ENCODE data around the gene GLB1L3.

DNA sequence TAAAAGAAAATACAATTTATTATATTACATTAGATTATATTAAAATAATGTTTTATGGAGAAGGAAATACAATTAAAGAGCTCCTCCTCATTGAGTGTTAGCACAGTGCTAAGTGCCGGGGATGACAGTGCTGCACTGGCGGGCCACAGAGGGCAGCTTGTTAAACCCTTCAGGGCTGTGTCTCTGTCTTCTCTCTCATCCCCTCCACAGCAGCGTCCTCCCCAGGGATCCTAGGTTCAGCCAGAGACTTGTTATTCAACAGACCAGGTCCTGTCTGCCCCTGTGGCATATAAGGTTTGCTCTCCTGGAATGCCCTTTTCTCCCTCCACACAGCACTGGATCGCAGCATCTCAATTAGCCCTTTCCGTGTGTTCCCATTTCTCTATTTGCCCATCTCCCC lies 37.2 kb upstream of the GLB1L3 start:
- TF ChIP-seq POLR2A (IDR thresholded peaks at IDR 0.05; ENCODE audit: low read length) = no peak
- no peak for TF ChIP-seq GATA1 (IDR thresholded peaks at IDR 0.05; ENCODE audit: low read depth, low read length)
